ENCODE results near the gene ZNF565.

Gene ZNF565

DNA sequence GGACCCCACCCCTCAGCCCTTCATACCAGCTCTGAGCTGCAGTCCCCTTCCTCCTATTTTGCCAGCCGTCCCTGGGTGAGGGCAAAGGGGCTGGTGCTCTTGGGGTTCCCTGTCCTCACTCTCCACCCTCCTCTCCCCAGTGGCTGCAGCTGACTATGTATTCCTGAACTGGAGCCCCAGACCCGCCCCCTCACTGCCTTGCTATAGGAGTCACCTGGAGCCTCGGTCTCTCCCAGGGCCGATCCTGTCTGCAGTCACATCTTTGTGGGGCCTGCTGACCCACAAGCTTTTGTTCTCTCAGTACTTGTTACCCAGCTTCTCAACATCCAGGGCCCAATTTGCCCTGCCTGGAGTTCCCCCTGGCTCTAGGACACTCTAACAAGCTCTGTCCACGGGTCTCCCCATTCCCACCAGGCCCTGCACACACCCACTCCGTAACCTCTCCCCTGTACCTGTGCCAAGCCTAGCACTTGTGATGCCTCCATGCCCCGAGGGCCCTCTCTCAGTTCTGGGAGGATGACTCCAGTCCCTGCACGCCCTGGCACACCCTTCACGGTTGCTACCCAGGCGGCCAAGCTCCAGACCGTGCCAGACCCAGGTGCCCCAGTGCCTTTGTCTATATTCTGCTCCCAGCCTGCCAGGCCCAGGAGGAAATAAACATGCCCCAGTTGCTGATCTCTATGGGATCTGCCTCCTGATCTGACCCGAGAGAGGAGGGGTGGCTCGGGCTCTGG is 64.6 kb downstream of the ZNF565 start:
- Histone ChIP-seq H3K27ac (replicated peaks) (no peak overlapping the region), H3K27me3 (ENCODE audit: insufficient read depth, poor library complexity, severe bottlenecking) (no peaks in the 10 kb centered on the region), H3K4me3 (replicated peaks; ENCODE audit: insufficient read depth, low read length) (no peak overlapping the region)
- DNase-seq (ENCODE audit: low read depth in 1 of 2, low spot score in 1 of 2) = no peak
- TF ChIP-seq POLR2AphosphoS5 (IDR thresholded peaks at IDR 0.05; ENCODE audit: low read depth) (no peak), SPI1 (IDR thresholded peaks at IDR 0.05; ENCODE audit: borderline replicate concordance, low read depth) (no peak), GABPA (IDR thresholded peaks at IDR 0.05; ENCODE audit: low read depth) (no peak)
- TF ChIP-seq, protein P1, sequence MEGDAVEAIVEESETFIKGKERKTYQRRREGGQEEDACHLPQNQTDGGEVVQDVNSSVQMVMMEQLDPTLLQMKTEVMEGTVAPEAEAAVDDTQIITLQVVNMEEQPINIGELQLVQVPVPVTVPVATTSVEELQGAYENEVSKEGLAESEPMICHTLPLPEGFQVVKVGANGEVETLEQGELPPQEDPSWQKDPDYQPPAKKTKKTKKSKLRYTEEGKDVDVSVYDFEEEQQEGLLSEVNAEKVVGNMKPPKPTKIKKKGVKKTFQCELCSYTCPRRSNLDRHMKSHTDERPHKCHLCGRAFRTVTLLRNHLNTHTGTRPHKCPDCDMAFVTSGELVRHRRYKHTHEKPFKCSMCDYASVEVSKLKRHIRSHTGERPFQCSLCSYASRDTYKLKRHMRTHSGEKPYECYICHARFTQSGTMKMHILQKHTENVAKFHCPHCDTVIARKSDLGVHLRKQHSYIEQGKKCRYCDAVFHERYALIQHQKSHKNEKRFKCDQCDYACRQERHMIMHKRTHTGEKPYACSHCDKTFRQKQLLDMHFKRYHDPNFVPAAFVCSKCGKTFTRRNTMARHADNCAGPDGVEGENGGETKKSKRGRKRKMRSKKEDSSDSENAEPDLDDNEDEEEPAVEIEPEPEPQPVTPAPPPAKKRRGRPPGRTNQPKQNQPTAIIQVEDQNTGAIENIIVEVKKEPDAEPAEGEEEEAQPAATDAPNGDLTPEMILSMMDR (IDR thresholded peaks at IDR 0.05; ENCODE audit: insufficient read depth, low read length) = no peak
- TF ChIP-seq, protein P2, sequence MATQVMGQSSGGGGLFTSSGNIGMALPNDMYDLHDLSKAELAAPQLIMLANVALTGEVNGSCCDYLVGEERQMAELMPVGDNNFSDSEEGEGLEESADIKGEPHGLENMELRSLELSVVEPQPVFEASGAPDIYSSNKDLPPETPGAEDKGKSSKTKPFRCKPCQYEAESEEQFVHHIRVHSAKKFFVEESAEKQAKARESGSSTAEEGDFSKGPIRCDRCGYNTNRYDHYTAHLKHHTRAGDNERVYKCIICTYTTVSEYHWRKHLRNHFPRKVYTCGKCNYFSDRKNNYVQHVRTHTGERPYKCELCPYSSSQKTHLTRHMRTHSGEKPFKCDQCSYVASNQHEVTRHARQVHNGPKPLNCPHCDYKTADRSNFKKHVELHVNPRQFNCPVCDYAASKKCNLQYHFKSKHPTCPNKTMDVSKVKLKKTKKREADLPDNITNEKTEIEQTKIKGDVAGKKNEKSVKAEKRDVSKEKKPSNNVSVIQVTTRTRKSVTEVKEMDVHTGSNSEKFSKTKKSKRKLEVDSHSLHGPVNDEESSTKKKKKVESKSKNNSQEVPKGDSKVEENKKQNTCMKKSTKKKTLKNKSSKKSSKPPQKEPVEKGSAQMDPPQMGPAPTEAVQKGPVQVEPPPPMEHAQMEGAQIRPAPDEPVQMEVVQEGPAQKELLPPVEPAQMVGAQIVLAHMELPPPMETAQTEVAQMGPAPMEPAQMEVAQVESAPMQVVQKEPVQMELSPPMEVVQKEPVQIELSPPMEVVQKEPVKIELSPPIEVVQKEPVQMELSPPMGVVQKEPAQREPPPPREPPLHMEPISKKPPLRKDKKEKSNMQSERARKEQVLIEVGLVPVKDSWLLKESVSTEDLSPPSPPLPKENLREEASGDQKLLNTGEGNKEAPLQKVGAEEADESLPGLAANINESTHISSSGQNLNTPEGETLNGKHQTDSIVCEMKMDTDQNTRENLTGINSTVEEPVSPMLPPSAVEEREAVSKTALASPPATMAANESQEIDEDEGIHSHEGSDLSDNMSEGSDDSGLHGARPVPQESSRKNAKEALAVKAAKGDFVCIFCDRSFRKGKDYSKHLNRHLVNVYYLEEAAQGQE (IDR thresholded peaks at IDR 0.05; ENCODE audit: insufficient replicate concordance, low read depth) = no peak

DNA sequence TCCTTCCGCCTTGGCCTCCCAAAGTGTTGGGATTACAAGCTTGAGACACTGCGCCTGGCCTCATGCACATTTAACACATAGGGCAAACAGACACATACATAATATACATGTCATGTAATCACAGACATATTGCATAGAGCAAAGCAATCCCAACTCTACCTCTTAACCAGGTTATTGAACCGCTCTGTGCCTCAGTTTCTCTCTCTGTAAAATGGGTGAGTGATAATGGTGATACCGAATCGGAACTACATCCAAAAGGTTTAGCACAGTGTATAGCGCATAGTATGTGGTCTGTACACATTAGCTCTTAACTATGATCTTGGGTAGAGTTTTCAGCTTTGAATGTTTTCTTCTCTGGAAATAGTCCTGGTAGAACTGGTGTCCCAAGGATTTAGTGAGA is 69.8 kb downstream of the ZNF565 start:
- Histone ChIP-seq H3K4me3 (replicated peaks; ENCODE audit: insufficient read depth, low read length) (no peak overlapping the region), H3K27me3 (ENCODE audit: insufficient read depth, poor library complexity, severe bottlenecking) (no peaks in the 10 kb centered on the region), H3K27ac (replicated peaks) (no peak overlapping the region)
- DNase-seq (ENCODE audit: low read depth in 1 of 2, low spot score in 1 of 2) = no peak
- no peak for TF ChIP-seq GABPA (IDR thresholded peaks at IDR 0.05; ENCODE audit: low read depth)
- TF ChIP-seq, protein P2 (IDR thresholded peaks at IDR 0.05; ENCODE audit: insufficient replicate concordance, low read depth) = no peak
- TF ChIP-seq, protein P1 (IDR thresholded peaks at IDR 0.05; ENCODE audit: insufficient read depth, low read length) = no peak
- no peak for TF ChIP-seq POLR2AphosphoS5 (IDR thresholded peaks at IDR 0.05; ENCODE audit: low read depth)
- no peak for TF ChIP-seq SPI1 (IDR thresholded peaks at IDR 0.05; ENCODE audit: borderline replicate concordance, low read depth)

DNA sequence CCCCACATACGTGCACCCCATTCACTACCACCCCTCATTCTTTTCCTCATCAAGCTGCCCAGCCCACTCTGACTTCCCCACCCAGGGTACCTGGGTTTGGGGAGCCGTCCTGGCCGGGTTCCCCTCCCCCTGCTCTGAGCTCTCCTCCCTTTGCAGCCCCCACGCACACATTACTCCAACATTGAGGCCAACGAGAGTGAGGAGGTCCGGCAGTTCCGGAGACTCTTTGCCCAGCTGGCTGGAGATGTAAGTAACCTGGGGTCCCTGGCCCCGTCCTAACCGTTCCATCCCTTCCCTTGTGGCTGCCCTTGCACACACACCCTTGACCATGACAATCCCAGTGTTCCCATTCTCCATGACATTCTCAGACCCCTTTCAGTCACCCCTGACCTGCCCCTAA is 72.0 kb downstream of the ZNF565 start:
- no peak overlapping the region for H3K27ac ChIP-seq (replicated peaks)
- no peaks in the 10 kb centered on the region for H3K27me3 ChIP-seq (ENCODE audit: insufficient read depth, poor library complexity, severe bottlenecking)
- DNase-seq (ENCODE audit: low read depth in 1 of 2, low spot score in 1 of 2) = no peak
- TF ChIP-seq, protein P1 (IDR thresholded peaks at IDR 0.05; ENCODE audit: insufficient read depth, low read length) = no peak
- TF ChIP-seq, protein P2 (IDR thresholded peaks at IDR 0.05; ENCODE audit: insufficient replicate concordance, low read depth) = no peak
- TF ChIP-seq GABPA (IDR thresholded peaks at IDR 0.05; ENCODE audit: low read depth) = no peak
- no peak for TF ChIP-seq POLR2AphosphoS5 (IDR thresholded peaks at IDR 0.05; ENCODE audit: low read depth)
- no peak for TF ChIP-seq SPI1 (IDR thresholded peaks at IDR 0.05; ENCODE audit: borderline replicate concordance, low read depth)
- H3K4me3 ChIP-seq (replicated peaks; ENCODE audit: insufficient read depth, low read length) = no peak overlapping the region
